Neural cell (in vitro differentiated cells): Measurements from ENCODE around the gene PREX1.

ENCODE experiments used
- CTCF ChIP-seq: fragments of 450-650 bp; IDR thresholded peaks from 2 replicates; pipeline ENCODE4 v1.5.1; 2014; ENCODE audit warnings: antibody characterized with exemption, mild to moderate bottlenecking, moderate library complexity; ENCODE audit not compliant: poor library complexity, severe bottlenecking
- POLR2AphosphoS5 ChIP-seq: IDR thresholded peaks from 2 replicates; pipeline ENCODE4 v1.6.1; 2012
- TAF1 ChIP-seq: IDR thresholded peaks from 2 replicates; pipeline ENCODE4 v1.6.1; 2012; ENCODE audit warnings: low read depth

GRCh38 chr20:48582673-48582985 lies 245.2 kb downstream of the PREX1 start:
- no peak for TF ChIP-seq POLR2AphosphoS5
- TF ChIP-seq CTCF: no peak
- no peak for TF ChIP-seq TAF1
